NK-92 (cell line): ENCODE data around the gene RILP.

Experiments used
- DNase-seq: peaks from one replicate; lab custom pipeline; 2025; ENCODE audit not compliant: unreplicated experiment; lab: John Stamatoyannopoulos, UW

The RILP gene

DNA sequence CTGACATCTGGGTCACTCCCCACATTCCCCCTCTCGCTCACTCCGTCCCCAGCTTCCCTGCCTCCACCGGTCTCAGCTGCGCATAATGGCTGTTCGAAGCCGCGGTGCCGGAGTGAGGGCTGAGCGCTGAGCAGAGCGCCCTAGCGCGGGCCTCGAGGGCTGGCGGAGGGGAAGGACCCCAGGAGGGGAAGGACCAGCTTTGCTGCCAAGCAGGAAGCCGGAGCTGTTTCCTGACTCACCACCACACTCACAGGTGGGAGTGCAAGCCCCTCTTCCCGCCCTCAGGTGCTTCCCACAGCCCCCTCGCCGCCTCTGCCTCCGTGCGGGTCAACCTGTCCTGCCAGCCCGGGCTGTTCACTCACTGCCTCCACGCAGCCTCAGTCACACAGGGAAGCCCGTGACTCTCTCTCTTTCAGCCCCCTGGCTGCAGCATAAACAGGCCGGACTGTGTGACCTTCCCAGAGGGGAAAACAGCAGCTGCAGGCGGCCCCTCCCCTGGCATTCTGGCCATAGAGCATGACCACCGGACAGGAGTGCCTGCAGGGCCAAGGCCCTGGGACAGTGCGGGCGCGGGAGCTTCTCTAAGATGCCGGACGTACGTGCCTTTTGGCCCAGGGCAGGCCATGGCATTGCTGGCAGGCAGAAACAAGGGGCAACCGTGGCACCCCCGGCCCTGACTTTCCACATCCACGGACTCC is 44.7 kb downstream of the RILP start:
- no peak for DNase-seq

DNA sequence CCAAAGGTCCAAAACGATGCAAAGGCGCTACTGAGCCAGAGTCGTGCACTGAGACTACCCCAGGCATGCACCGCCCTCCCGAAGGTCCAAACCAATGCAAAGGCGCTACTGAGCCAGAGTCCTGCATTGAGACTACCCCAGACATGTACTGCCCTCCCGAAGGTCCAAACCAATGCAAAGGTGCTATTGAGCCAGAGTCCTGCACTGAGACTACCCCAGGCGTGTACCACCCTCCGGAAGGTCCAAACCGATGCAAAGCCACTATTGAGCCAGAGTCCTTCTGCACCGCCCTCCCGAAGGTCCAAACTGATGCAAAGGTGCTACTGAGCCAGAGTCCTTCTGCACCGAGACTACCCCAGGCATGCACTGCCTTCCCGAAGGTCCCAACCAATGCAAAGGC is 48.1 kb downstream of the RILP start:
- no peak for DNase-seq

DNA sequence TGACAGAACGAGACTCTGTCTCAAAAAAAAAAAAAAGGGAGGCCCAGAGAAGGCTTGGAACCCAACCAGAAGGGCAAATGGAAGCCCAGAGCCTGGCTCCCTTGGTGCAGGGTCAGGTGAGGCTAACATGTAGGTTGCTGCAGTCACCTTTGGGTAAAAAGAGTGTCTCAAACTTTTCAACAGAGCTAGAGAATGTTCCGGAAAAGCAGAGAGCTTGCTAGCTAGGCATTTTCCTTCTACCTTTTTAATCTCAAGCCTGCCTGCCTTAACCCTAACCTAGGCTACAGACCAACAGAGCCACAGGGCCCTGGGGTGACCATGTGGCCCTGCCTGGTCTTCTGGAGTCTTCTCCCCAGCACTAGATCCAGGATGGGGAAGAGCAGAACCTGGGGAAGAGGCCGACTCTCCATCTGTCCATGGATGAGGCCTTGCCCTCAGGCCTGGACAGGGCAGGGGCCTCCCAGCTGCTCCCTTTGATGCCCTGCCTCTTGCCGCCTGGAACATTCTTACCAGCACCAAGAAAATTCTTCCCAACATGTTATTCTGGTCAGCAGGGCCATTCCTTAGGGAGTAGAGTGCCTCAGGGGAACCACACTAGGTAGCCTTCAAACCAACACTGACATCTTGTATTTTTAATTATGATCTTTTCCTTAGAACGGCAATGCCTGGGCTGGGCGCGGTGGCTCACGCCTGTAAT is 51.1 kb downstream of the RILP start:
- no peak for DNase-seq

DNA sequence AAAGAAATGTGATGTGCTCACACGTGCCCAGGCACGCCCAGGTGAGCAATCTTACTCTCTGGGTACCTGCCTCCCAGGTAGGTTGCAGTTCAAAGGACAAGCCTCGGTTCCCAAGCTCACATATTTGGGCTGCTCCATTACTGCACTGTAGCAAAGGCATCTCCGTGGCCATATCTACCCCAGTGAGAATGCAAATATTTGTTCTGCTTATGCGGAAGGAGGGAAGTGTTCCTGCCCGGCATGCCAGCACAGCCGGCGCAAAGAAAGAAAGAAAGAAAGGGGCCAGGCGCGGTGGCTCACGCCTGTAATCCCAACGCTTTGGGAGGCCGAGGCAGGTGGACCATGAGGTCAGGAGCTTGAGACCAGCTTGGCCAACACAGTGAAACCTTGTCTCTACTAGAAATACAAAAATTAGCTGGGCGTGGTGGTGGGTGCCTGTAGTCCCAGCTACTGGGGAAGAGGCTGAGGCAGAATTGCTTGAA is 51.8 kb downstream of the RILP start:
- no peak for DNase-seq
